ENCODE results near the gene COG5. TPM values are rescaled to one million over a fixed set of nuclear protein-coding genes. Genes with fewer than 3 reads are reported as not detected.

The COG5 gene
- total RNA-seq, 1 donor from 2014 or later: 37.1 TPM

DNA sequence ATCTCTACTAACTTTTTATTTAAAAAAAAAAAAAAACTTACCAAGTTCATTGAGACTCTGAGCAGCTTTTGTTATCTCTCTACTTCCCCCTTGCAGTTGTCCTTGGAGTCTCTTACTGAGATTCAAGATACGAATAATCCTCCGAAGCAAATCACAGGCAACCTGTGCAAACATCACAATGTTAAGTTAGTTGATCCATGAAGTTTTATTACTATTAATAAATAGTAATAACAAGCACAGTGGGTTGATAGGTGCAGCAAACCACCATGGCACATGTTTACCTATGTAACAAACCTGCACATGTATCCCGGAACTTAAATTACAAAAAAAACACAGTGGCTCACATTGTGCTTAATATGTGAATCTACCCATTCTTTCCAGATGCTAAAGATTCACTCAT, 36.5 kb downstream of the COG5 start:
- DNase-seq (ENCODE audit: low read depth): no peak
- no peaks in the 10 kb centered on the region for H3K36me3 ChIP-seq (ENCODE audit: control insufficient read depth, insufficient read depth, low read length)
- no peak overlapping the region for H3K4me3 ChIP-seq (ENCODE audit: low read depth, low read length)
- TF ChIP-seq, protein P1, sequence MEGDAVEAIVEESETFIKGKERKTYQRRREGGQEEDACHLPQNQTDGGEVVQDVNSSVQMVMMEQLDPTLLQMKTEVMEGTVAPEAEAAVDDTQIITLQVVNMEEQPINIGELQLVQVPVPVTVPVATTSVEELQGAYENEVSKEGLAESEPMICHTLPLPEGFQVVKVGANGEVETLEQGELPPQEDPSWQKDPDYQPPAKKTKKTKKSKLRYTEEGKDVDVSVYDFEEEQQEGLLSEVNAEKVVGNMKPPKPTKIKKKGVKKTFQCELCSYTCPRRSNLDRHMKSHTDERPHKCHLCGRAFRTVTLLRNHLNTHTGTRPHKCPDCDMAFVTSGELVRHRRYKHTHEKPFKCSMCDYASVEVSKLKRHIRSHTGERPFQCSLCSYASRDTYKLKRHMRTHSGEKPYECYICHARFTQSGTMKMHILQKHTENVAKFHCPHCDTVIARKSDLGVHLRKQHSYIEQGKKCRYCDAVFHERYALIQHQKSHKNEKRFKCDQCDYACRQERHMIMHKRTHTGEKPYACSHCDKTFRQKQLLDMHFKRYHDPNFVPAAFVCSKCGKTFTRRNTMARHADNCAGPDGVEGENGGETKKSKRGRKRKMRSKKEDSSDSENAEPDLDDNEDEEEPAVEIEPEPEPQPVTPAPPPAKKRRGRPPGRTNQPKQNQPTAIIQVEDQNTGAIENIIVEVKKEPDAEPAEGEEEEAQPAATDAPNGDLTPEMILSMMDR (IDR thresholded peaks at IDR 0.05; ENCODE audit: insufficient read depth, low read length, poor library complexity, severe bottlenecking): no peak
- H3K27me3 ChIP-seq (ENCODE audit: control insufficient read depth, insufficient read depth, low read length): no peaks in the 10 kb centered on the region

DNA sequence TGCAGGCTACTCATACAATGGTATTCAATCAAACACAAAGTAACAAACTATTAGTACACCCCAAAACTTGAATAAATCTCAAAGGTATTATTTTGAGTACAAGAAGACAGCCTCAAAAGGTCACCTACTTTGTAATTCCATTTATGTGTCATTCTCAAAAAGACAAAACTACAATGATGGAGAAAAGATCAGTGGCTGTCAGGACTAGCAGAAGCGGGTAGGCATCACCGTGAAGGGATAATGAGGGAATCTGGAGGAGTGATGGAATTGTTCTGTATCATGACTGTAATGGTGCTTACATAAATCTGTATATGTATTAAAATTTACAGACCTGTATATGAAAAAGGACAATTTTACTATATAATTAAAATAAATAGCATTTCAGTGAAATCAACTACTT, 37.0 kb downstream of the COG5 start:
- no peaks in the 10 kb centered on the region for H3K27me3 ChIP-seq (ENCODE audit: control insufficient read depth, insufficient read depth, low read length)
- no peaks in the 10 kb centered on the region for H3K36me3 ChIP-seq (ENCODE audit: control insufficient read depth, insufficient read depth, low read length)
- no peak overlapping the region for H3K4me3 ChIP-seq (ENCODE audit: low read depth, low read length)
- no peak for DNase-seq (ENCODE audit: low read depth)
- TF ChIP-seq, protein P1 (IDR thresholded peaks at IDR 0.05; ENCODE audit: insufficient read depth, low read length, poor library complexity, severe bottlenecking): no peak

DNA sequence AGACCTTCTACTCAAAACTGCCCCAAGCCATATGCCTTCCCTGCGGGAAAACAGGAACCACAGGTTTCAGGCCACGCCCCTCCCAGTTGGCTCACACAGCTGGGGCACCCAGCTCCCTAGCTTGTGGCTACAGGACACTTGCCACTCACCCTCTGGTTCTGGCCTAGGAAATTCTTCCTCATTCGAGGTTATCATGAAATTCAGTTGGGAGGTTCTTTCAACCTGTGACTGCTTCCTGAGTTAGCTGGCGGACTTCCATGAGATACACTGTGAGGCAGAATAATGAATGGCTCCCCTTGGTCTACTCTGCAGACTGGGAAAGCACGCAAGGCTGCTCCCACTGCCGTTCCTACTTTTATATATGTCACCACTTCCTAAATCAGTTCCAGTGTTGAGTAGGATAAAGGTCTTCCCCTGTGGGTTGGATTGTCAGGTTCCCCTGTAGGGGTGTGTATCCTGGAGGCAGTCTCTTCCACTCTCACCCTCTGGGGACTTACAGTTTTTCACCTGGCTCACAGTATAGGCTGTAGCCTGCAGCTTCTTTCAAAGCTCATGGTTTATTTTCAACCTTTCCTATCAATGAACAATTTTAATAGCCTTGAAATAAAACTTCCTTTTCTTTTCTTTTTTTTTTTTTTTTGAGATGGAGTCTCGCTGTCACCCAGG, 56.9 kb downstream of the COG5 start:
- peak; percentile 26 for DNase-seq (ENCODE audit: low read depth)
- Histone ChIP-seq H3K4me3 (ENCODE audit: low read depth, low read length) (no peak overlapping the region), H3K27me3 (ENCODE audit: control insufficient read depth, insufficient read depth, low read length) (no peaks in the 10 kb centered on the region), H3K36me3 (ENCODE audit: control insufficient read depth, insufficient read depth, low read length) (no peaks in the 10 kb centered on the region)
- TF ChIP-seq, protein P1 (IDR thresholded peaks at IDR 0.05; ENCODE audit: insufficient read depth, low read length, poor library complexity, severe bottlenecking): no peak

DNA sequence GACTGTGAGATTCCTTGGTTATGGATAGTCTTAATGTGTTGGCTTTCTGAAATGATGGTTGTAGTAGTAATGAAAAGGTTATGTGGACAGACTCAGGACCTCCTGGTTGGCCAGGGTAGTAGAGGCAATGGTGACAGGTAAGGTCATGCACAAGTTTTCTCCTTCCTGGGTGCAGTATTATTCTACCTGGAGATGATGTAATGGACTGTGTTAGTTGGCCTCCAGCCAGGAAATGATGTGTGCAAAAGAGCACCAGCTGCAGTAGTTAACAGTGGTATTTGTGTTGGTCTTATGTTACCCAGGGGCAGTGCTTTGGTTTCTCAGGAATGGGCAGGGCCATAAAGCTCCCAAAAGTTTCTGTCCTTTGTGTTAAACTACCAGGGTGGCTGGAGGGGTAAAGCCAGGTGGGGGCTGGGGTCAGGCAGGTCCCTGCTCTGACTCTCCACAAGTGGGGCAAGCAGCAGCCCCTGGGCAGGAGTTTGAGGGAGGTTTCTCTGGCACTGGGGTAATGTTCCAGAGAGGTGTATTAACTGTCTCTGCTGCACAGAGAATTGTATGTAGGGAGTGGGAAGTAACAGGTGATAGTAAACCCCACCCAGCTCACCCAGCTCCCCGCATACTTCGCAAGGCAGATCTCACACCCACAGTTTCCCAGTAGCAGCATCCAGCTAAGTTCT, 57.6 kb downstream of the COG5 start:
- DNase-seq (ENCODE audit: low read depth): peak; percentile 38
- TF ChIP-seq, protein P1 (IDR thresholded peaks at IDR 0.05; ENCODE audit: insufficient read depth, low read length, poor library complexity, severe bottlenecking): no peak

DNA sequence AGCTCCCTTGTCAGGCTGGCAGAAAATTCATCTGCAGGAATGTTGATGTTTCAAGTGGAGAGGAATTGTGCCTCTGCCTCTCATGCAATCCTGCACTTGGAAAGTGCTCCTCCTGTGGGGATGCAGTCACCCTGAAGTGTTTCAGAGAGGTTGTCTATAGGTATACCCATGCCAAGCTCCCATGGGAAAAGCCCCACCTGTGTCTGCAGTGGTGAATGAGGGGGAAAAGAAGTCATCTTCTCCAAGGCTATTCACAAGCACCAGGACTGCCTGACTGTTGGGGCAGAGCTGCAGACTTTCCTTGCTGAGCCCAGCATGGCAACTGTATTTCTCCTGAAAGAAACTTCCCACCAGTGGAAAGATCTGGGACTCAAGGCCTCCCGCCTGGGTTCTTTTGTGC, 58.4 kb downstream of the COG5 start:
- Histone ChIP-seq H3K27me3 (ENCODE audit: control insufficient read depth, insufficient read depth, low read length) (no peaks in the 10 kb centered on the region), H3K4me3 (ENCODE audit: low read depth, low read length) (no peak overlapping the region), H3K36me3 (ENCODE audit: control insufficient read depth, insufficient read depth, low read length) (no peaks in the 10 kb centered on the region)
- DNase-seq (ENCODE audit: low read depth): no peak
- TF ChIP-seq, protein P1 (IDR thresholded peaks at IDR 0.05; ENCODE audit: insufficient read depth, low read length, poor library complexity, severe bottlenecking): no peak

More for the DNA sequence above, 57.6 kb downstream of the COG5 start:
- Histone ChIP-seq H3K36me3 (ENCODE audit: control insufficient read depth, insufficient read depth, low read length) (no peaks in the 10 kb centered on the region), H3K4me3 (ENCODE audit: low read depth, low read length) (no peak overlapping the region), H3K27me3 (ENCODE audit: control insufficient read depth, insufficient read depth, low read length) (no peaks in the 10 kb centered on the region)

Measured in kidney epithelial cell (primary cell).